ENCODE measurements around the gene NOD1.
"Not testable (repeated sequence)": the region's sequence is repeated elsewhere in the genome, so short reads cannot be mapped to it uniquely, and the experiment has no call there.

Gene NOD1

DNA sequence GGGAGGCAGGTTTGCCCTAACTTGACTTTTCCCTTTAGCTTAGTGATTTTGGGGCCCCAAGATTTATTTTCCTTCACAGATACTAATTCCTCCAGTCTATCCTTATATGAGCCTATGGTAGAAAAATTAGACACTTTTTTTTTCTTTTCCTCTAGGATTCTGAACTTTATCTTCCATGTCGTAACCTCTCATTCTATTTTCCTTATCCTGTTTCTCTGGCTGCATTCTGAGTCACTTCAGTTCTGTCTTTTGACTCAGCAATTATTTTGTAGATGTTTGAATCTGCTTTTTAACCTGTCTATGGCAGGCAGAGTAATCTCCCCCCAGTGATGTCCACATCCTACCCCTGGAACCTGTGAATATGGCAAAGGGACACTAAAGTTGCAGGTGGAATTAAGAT lies 7.1 kb upstream of the NOD1 start:
- no peak overlapping the region for H3K4me3 ChIP-seq (ENCODE audit: insufficient read depth in 1 of 2, low read depth in 1 of 2, low read length in 2 of 2)

DNA sequence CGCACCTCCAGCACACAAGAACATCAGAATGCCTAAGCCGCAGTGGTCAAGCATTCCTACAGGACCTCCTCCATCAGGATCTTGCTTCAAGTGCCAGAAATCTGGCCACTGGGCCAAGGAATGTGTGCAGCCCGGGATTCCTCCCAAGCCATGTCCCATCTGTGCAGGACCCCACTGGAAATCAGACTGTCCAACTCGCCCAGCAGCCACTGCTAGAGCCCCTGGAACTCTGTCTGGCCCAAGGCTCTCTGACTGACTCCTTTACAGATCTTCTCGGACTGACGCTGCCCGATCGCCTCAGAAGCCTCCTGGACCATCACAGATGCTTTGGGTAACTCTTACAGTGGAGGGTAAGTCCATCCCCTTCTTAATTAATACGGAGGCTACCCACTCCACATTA lies 2.8 kb upstream of the NOD1 start:
- 95% methylated on average over 9 of the region's 9 CpGs for WGBS
- H3K4me2 ChIP-seq (ENCODE audit: low read length, poor library complexity, severe bottlenecking); H2BK120ac ChIP-seq (ENCODE audit: low read depth, low read length); H4K8ac ChIP-seq (ENCODE audit: low read length); H2AK5ac ChIP-seq (ENCODE audit: low read length, severe bottlenecking); H3K18ac ChIP-seq (ENCODE audit: low read depth in 1 of 2, low read length in 2 of 2); H3K79me1 ChIP-seq (replicated peaks; ENCODE audit: low read length, poor library complexity, severe bottlenecking); H2BK5ac ChIP-seq (ENCODE audit: low read depth, low read length, poor library complexity, severe bottlenecking); H3K4me1 ChIP-seq (ENCODE audit: control insufficient read depth, insufficient read depth, low read depth, low read length); H3K9me3 ChIP-seq (ENCODE audit: control insufficient read depth, low read length); H3K27me3 ChIP-seq (ENCODE audit: control insufficient read depth in 1 of 2, insufficient read depth in 1 of 2, low read length in 2 of 2); H3K14ac ChIP-seq (ENCODE audit: low read length in 2 of 2); H3K27ac ChIP-seq (ENCODE audit: low read length, poor library complexity, severe bottlenecking); H3K9ac ChIP-seq (ENCODE audit: low read length); H4K91ac ChIP-seq (ENCODE audit: low read length); H3K4me3 ChIP-seq (ENCODE audit: insufficient read depth in 1 of 2, low read depth in 1 of 2, low read length in 2 of 2); H2AFZ ChIP-seq (ENCODE audit: low read depth, low read length); H2BK15ac ChIP-seq (ENCODE audit: low read depth, poor library complexity, severe bottlenecking); H3K36me3 ChIP-seq (ENCODE audit: control insufficient read depth in 1 of 2, insufficient read depth in 2 of 2, low read depth in 1 of 2, low read length in 2 of 2); H3K23ac ChIP-seq (ENCODE audit: low read length in 2 of 2); H2BK12ac ChIP-seq (ENCODE audit: low read length in 2 of 2); H3K4ac ChIP-seq (ENCODE audit: low read depth in 1 of 2, low read length in 2 of 2); DNase-seq: not testable (repeated sequence)

More for the DNA sequence above, 7.1 kb upstream of the NOD1 start:
- no peak overlapping the region for H2BK120ac ChIP-seq (ENCODE audit: low read depth, low read length)
- H4K8ac ChIP-seq (ENCODE audit: low read length), result no peak overlapping the region
- H3K14ac ChIP-seq (ENCODE audit: low read length in 2 of 2), result no peak overlapping the region
- H3K79me1 ChIP-seq (replicated peaks; ENCODE audit: low read length, poor library complexity, severe bottlenecking), result no peaks in the 10 kb centered on the region
- no peak overlapping the region for H3K4ac ChIP-seq (ENCODE audit: low read depth in 1 of 2, low read length in 2 of 2)
- H2BK12ac ChIP-seq (ENCODE audit: low read length in 2 of 2), result no peak overlapping the region
- H2AFZ ChIP-seq (ENCODE audit: low read depth, low read length), result no peak overlapping the region
- H2AK5ac ChIP-seq (ENCODE audit: low read length, severe bottlenecking), result no peak overlapping the region
- H3K27me3 ChIP-seq (ENCODE audit: control insufficient read depth in 1 of 2, insufficient read depth in 1 of 2, low read length in 2 of 2), result no peaks in the 10 kb centered on the region
- H3K9ac ChIP-seq (ENCODE audit: low read length), result no peak overlapping the region
- peaks cover 6% of the 10 kb centered on the region for H3K9me3 ChIP-seq (ENCODE audit: control insufficient read depth, low read length)
- H2BK5ac ChIP-seq (ENCODE audit: low read depth, low read length, poor library complexity, severe bottlenecking), result no peak overlapping the region
- H3K18ac ChIP-seq (ENCODE audit: low read depth in 1 of 2, low read length in 2 of 2), result no peak overlapping the region
- no peaks in the 10 kb centered on the region for H3K36me3 ChIP-seq (ENCODE audit: control insufficient read depth in 1 of 2, insufficient read depth in 2 of 2, low read depth in 1 of 2, low read length in 2 of 2)
- H3K4me2 ChIP-seq (ENCODE audit: low read length, poor library complexity, severe bottlenecking), result no peak overlapping the region
- DNase-seq, result no peak
- 60% methylated on average over 1 of the region's 1 CpG for WGBS
- no peak overlapping the region for H3K23ac ChIP-seq (ENCODE audit: low read length in 2 of 2)
- no peak overlapping the region for H2BK15ac ChIP-seq (ENCODE audit: low read depth, poor library complexity, severe bottlenecking)
- H3K4me1 ChIP-seq (ENCODE audit: control insufficient read depth, insufficient read depth, low read depth, low read length), result no peaks in the 10 kb centered on the region
- H3K27ac ChIP-seq (ENCODE audit: low read length, poor library complexity, severe bottlenecking), result no peak overlapping the region
- no peak overlapping the region for H4K91ac ChIP-seq (ENCODE audit: low read length)

DNA sequence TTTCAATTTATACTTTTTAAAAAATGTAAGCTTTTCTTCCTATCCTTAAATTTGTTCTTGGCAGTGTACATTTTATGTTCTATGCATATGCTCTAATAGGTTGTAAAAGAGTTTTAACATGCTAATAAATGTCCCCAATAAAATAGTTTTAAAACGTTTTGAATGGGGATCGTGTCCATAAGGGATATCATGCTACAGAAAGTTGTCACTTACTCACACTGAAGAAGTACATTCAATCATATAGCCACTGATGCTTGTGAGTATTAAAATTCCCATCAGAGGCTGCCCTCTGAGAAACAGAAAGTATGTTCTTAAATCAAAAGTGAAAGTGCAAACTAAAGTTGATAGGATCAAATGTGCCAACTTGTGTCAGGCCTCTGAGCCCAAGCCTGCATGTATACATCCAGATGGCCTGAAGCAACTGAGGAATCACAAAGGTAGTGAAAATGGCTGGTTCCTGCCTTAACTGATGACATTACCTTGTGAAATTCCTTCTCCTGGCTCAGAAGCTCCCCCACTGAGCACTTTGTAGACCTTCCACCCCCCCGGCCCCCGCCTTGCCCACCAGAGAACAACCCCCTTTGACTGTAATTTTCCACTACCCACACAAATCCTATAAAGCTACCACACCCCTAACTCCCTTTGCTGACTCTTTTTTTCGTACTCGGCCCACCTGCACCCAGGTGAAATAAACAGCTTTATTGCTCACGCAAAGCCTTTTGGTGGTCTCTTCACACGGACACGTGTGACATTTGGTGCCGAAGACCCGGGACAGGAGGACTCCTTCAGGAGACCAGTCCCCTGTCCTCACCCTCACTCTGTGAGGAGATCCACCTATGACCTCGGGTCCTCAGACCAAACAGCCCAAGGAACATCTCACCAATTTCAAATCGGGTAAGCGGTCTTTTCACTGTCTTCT lies 877 bp upstream of the NOD1 start:
- peaks cover 12% of the 10 kb centered on the region for H3K79me1 ChIP-seq (replicated peaks; ENCODE audit: low read length, poor library complexity, severe bottlenecking)
- no peak overlapping the region for H3K4ac ChIP-seq (ENCODE audit: low read depth in 1 of 2, low read length in 2 of 2)
- 82% methylated on average over 14 of the region's 14 CpGs for WGBS
- no peaks in the 10 kb centered on the region for H3K36me3 ChIP-seq (ENCODE audit: control insufficient read depth in 1 of 2, insufficient read depth in 2 of 2, low read depth in 1 of 2, low read length in 2 of 2)
- H3K27me3 ChIP-seq (ENCODE audit: control insufficient read depth in 1 of 2, insufficient read depth in 1 of 2, low read length in 2 of 2), result no peaks in the 10 kb centered on the region
- H2BK120ac ChIP-seq (ENCODE audit: low read depth, low read length), result no peak overlapping the region
- no peak overlapping the region for H3K14ac ChIP-seq (ENCODE audit: low read length in 2 of 2)
- no peak overlapping the region for H2AFZ ChIP-seq (ENCODE audit: low read depth, low read length)
- H3K27ac ChIP-seq (ENCODE audit: low read length, poor library complexity, severe bottlenecking), result no peak overlapping the region
- no peak overlapping the region for H2AK5ac ChIP-seq (ENCODE audit: low read length, severe bottlenecking)
- peak overlapping the region; percentile 93 for H3K9ac ChIP-seq (ENCODE audit: low read length)
- H3K23ac ChIP-seq (ENCODE audit: low read length in 2 of 2), result no peak overlapping the region
- peak; percentile 66 for DNase-seq
- no peak overlapping the region for H2BK15ac ChIP-seq (ENCODE audit: low read depth, poor library complexity, severe bottlenecking)
- H2BK12ac ChIP-seq (ENCODE audit: low read length in 2 of 2), result no peak overlapping the region
- no peak overlapping the region for H4K91ac ChIP-seq (ENCODE audit: low read length)
- H4K8ac ChIP-seq (ENCODE audit: low read length), result no peak overlapping the region
- no peak overlapping the region for H3K4me2 ChIP-seq (ENCODE audit: low read length, poor library complexity, severe bottlenecking)
- no peak overlapping the region for H2BK5ac ChIP-seq (ENCODE audit: low read depth, low read length, poor library complexity, severe bottlenecking)
- H3K18ac ChIP-seq (ENCODE audit: low read depth in 1 of 2, low read length in 2 of 2), result no peak overlapping the region
- no peaks in the 10 kb centered on the region for H3K9me3 ChIP-seq (ENCODE audit: control insufficient read depth, low read length)
- peak overlapping the region in 1 of 2 experiments; percentile 91 for H3K4me3 ChIP-seq (ENCODE audit: insufficient read depth in 1 of 2, low read depth in 1 of 2, low read length in 2 of 2)
- H3K4me1 ChIP-seq (ENCODE audit: control insufficient read depth, insufficient read depth, low read depth, low read length), result peaks cover 6% of the 10 kb centered on the region

DNA sequence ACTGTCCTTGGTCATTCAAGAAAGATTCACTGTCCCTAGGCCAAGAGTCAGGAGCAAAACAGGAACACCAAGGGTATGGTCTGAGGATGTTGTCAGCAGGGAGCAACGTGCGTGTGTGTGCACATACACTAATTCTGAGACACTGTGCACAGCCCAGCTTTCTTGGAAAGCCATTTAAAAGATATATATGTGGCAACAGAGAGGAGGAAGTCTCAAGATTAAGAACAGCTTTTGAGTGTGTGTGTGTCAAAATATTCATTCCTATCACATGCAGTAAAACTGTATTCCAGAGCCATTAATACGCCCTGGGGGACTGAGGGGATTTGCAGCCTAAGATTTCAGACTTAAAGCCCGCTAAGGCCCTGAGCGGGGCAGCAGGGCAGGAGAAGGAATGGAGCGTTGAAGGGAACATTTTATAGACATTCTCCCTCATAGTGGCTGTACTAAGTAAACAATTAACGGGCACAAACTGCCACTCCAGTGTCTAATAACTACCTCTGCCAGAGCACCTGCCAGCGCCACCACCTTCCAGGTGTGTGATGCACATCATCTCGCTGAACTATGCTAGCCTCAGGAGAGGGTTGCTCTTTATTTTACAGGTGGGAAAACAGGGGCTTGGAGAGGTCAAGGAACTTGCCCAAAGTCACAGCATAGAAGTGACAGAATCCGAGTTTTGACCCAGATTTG lies 2.0 kb downstream of the NOD1 start:
- Histone ChIP-seq H3K4me1 (ENCODE audit: control insufficient read depth, insufficient read depth, low read depth, low read length) (peaks cover 6% of the 10 kb centered on the region), H3K4me2 (ENCODE audit: low read length, poor library complexity, severe bottlenecking) (no peak overlapping the region), H4K8ac (ENCODE audit: low read length) (no peak overlapping the region), H2AFZ (ENCODE audit: low read depth, low read length) (no peak overlapping the region), H3K27me3 (ENCODE audit: control insufficient read depth in 1 of 2, insufficient read depth in 1 of 2, low read length in 2 of 2) (no peaks in the 10 kb centered on the region), H3K9ac (ENCODE audit: low read length) (peak overlapping the region; percentile 93), H3K4ac (ENCODE audit: low read depth in 1 of 2, low read length in 2 of 2) (no peak overlapping the region), H3K23ac (ENCODE audit: low read length in 2 of 2) (no peak overlapping the region), H3K4me3 (ENCODE audit: insufficient read depth in 1 of 2, low read depth in 1 of 2, low read length in 2 of 2) (peak overlapping the region in 1 of 2 experiments; percentile 91), H3K36me3 (ENCODE audit: control insufficient read depth in 1 of 2, insufficient read depth in 2 of 2, low read depth in 1 of 2, low read length in 2 of 2) (peaks cover 0 to 3% of the 10 kb centered on the region in 2 experiments), H3K14ac (ENCODE audit: low read length in 2 of 2) (no peak overlapping the region), H3K27ac (ENCODE audit: low read length, poor library complexity, severe bottlenecking) (no peak overlapping the region), H2AK5ac (ENCODE audit: low read length, severe bottlenecking) (no peak overlapping the region), H2BK15ac (ENCODE audit: low read depth, poor library complexity, severe bottlenecking) (no peak overlapping the region), H2BK120ac (ENCODE audit: low read depth, low read length) (no peak overlapping the region), H3K18ac (ENCODE audit: low read depth in 1 of 2, low read length in 2 of 2) (no peak overlapping the region), H3K9me3 (ENCODE audit: control insufficient read depth, low read length) (no peaks in the 10 kb centered on the region), H3K79me1 (replicated peaks; ENCODE audit: low read length, poor library complexity, severe bottlenecking) (peaks cover 29% of the 10 kb centered on the region), H4K91ac (ENCODE audit: low read length) (no peak overlapping the region), H2BK5ac (ENCODE audit: low read depth, low read length, poor library complexity, severe bottlenecking) (no peak overlapping the region), H2BK12ac (ENCODE audit: low read length in 2 of 2) (no peak overlapping the region)
- WGBS, result 97% methylated on average over 9 of the region's 10 CpGs
- no peak for DNase-seq

Measured in mesenchymal stem cell (in vitro differentiated cells and primary cell).